SJSA1 (cell line): ENCODE data around the gene SRF. TPM values are rescaled to one million over a fixed set of nuclear protein-coding genes. Genes with fewer than 3 reads are reported as not detected.
A peak's percentile ranks its signal among the peaks of the same experiment; 100 is the strongest.
"Not testable (repeated sequence)": the region's sequence is repeated elsewhere in the genome, so short reads cannot be mapped to it uniquely, and the experiment has no call there.

Experiments
- DNase-seq, 2 experiments: peaks; one replicate each; pipeline ENCODE4 v3.0.0-alpha.2; 2015 to 2020; ENCODE audit warnings: low spot score in 2 of 2, low read depth in 1 of 2
- H3K27ac ChIP-seq: fragments of 250-450 bp; sonication (Bioruptor Pico); 2 replicates; pipeline ENCODE4 v1.5.1; 2020; ENCODE audit warnings: mild to moderate bottlenecking, moderate library complexity
- H3K27me3 ChIP-seq: fragments of 250-450 bp; sonication (Bioruptor Pico); replicated peaks from 2 replicates; pipeline ENCODE4 v1.5.1; 2020; ENCODE audit warnings: mild to moderate bottlenecking, moderate library complexity
- H3K36me3 ChIP-seq: fragments of 250-450 bp; sonication (Bioruptor Pico); 2 replicates; pipeline ENCODE4 v1.5.1; 2020; ENCODE audit warnings: mild to moderate bottlenecking
- H3K4me1 ChIP-seq: fragments of 250-450 bp; sonication (Bioruptor Pico); replicated peaks from 2 replicates; pipeline ENCODE4 v1.6.1; 2021; ENCODE audit warnings: mild to moderate bottlenecking
- H3K4me3 ChIP-seq: fragments of 250-450 bp; sonication (Bioruptor Pico); 2 replicates; pipeline ENCODE4 v1.5.1; 2020; ENCODE audit warnings: mild to moderate bottlenecking
- H3K9me3 ChIP-seq: fragments of 250-450 bp; sonication (Bioruptor Pico); replicated peaks from 2 replicates; pipeline ENCODE4 v1.5.1; 2020; ENCODE audit warnings: mild to moderate bottlenecking
- total RNA-seq: library from RNA; depleted of rRNA; stranded (reverse); fragments of >200 nt; shearing (Covaris generic); gene quantifications from 2 replicates; pipeline ENCODE4 v1.2.3, GENCODE V29; 2014; rRNA removed

SRF gene
- 37.8 and 47.8 TPM in 2 replicates for total RNA-seq

DNA sequence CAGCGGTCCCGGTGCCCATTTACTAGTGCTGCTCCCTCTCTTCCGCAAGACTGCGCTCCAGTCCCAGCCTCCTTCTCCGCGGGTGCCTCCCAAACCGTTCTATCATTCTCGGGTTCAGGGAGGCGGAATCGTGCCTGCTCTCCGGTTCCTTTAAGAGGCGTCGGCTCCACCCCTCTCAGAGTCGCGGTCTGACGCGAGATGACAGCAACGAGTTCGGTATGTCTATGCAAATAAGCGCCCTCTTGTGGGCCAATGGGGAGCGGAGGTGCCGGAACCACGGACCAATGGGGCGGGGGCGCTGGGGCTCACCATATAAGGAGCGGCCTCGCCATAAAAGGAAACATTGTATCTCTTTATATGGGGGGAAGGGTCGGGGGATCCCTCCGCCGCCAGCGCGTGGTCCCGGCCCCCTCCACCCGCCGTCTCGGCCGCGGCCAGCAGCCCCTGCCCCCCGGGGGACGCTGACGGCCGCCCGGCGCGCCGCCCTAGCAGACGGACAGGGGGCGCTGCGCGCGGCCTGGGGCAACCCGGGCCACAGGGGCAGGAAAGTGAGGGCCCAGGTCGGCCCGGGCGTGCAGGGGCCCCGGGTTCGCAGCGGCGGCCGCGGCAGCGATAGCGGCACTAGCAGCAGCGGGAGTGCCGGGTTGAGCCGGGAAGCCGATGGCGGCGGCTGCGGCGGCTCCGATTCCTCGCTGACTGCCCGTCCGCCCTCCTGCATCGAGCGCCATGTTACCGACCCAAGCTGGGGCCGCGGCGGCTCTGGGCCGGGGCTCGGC lies at the start of gene SRF:
Gene SRF (plus strand): TSS at position 339 of the 776 bp plus-strand sequence. CDS start 388 bp downstream, at position 727.
- Histone ChIP-seq H3K27ac (peak within 1 kb of the TSS; percentile 62), H3K27me3 (no peaks in the 10 kb centered on the region), H3K4me1 (peaks cover 31% of the 10 kb centered on the region), H3K4me3 (peak within 1 kb of the TSS; percentile 96), H3K9me3 (no peaks in the 10 kb centered on the region), H3K36me3 (peaks cover 33% of the 10 kb centered on the region)
- peak; percentile 99 for DNase-seq

DNA sequence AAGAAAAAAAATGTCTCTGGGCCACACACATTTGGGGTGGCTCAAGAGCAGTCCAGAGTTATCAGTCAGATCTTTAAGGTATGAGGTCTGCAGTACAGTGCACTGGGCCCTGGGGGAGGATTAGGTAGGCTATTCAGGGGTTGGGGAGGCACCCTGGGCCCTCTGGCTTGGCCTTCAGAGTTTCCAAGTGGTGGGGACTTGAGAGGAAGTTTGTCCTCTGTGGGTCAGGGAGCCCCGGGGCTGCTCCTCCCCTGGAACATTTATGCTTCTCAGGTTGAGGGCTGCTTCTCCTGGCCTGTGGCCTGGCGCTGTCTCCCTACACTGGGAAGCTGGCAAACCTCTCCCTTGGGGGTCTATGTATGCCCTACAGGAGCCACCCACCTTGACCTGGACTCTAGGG lies 48.9 kb upstream of the SRF start:
- H3K36me3 ChIP-seq = no peaks in the 10 kb centered on the region
- no peak overlapping the region for H3K4me3 ChIP-seq
- H3K27me3 ChIP-seq = no peaks in the 10 kb centered on the region
- H3K9me3 ChIP-seq = no peaks in the 10 kb centered on the region
- H3K27ac ChIP-seq = peak overlapping the region; percentile 79; the same call in 1 of the 2 replicates
- no peak for DNase-seq
- peaks cover 40% of the 10 kb centered on the region for H3K4me1 ChIP-seq

DNA sequence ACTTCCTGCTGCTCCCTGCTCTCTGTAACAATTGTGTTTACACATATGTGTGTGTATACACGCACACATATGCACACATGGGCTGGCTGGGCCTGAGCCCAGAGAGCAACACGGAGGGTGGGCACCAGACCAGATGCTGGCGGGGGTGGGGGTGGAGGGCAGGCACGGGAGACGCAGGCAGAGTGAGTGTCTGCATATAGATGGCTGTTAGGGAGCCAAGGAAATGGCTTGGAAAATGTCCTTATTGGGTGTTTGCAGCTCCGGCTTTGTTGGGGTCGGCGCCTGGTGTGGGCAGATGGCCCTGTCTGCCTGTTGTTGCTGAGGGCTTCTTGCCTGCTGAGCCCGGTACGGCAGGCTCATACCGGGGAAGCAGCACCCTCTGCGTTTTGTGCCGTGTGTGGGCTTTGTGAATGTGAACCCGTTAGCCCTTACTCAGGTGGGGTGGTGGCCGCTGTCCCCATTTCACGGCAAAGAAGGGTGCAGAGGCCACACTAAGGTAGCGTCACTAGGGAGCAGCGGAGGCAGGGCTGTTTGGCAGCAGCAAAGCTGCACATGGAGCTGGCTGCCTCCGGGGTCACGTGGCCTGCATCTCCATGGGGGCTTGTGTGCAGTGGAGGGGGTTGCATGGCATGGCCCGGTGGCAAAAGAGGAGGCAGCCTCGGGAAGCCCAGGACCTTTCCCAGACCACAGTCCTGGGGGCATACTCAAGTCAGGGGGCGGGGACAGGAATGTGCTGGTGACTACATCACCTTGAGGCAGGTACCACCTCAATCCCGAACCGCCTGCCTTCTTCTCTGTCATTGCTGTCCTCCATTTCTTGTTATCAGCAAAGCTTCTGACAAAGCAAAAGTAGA lies 47.4 kb upstream of the SRF start:
- H3K27ac ChIP-seq = peak overlapping the region; percentile 40; the same call in 1 of the 2 replicates
- H3K9me3 ChIP-seq = no peaks in the 10 kb centered on the region
- no peak for DNase-seq
- H3K4me3 ChIP-seq = no peak overlapping the region
- H3K4me1 ChIP-seq = peaks cover 40% of the 10 kb centered on the region
- no peaks in the 10 kb centered on the region for H3K27me3 ChIP-seq
- no peaks in the 10 kb centered on the region for H3K36me3 ChIP-seq

DNA sequence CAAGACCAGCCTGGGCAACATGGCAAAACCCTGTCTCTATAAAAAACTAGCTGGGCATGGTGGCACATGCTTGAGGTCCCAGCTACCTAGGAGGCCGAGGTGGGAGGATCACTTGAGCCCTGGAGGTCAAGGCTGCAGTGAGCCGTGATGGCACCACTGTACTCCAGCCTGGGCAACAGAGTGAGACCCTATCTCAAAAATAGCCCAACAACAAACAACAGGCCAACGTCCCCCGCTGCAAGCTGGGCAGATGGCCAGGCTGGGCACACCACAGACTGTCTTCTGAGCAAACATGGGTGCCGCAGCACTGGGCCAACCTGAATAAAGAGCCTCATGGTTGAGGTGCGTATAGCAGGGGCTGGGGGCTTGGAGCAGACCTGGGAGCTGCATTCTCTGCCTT lies 46.6 kb upstream of the SRF start:
- Histone ChIP-seq H3K27ac (no peak overlapping the region), H3K27me3 (no peaks in the 10 kb centered on the region), H3K4me1 (peaks cover 40% of the 10 kb centered on the region), H3K36me3 (no peaks in the 10 kb centered on the region), H3K4me3 (no peak overlapping the region), H3K9me3 (no peaks in the 10 kb centered on the region)
- no peak for DNase-seq

DNA sequence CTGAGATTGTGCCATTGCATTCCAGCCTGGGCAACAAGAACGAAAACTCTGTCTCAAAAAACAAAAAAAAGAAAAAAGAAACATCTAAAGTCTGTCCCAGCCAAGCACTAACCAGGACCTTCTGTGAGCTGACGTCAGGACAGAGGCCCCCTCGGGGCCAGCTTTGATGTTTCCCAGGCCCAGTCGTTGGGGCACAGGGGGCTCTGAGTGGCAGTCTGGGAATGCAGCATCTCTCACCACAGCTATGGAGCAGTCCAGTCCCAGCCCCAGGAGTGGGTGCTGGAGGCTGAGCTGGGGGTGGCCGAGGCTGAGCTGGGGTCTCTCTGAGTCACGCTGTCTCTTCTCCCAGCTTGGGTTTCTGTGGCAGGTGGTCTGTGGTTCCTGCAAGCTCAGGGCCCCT lies 46.0 kb upstream of the SRF start:
- Histone ChIP-seq H3K27me3 (no peaks in the 10 kb centered on the region), H3K4me1 (peaks cover 40% of the 10 kb centered on the region), H3K27ac (no peak overlapping the region), H3K4me3 (no peak overlapping the region), H3K9me3 (no peaks in the 10 kb centered on the region), H3K36me3 (peaks cover under 1% of the 10 kb centered on the region; the same call in 1 of the 2 replicates)
- no peak for DNase-seq

DNA sequence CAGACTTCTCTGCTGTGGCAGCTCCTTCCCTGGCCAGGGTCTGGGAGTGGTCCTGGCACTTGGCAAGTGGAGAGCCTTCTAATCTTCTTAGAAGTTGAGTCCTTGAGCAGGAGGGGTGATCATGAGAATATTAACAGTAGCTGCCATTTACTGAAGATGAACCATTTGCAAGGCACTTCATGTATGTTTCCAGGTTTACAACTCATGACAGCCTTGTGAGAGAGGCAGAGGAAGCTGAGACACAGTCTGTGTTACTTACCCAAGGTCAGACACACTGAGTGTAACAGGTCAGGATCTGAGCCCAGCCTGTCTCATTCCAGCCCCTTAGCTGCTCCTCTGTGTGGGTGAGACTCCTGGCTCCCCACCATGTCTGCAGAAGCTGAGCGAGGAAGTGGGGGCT lies 45.5 kb upstream of the SRF start:
- Histone ChIP-seq H3K4me3 (no peak overlapping the region), H3K27ac (no peak overlapping the region), H3K36me3 (peaks cover 5% of the 10 kb centered on the region), H3K9me3 (no peaks in the 10 kb centered on the region), H3K27me3 (no peaks in the 10 kb centered on the region), H3K4me1 (peaks cover 35% of the 10 kb centered on the region)
- no peak for DNase-seq

DNA sequence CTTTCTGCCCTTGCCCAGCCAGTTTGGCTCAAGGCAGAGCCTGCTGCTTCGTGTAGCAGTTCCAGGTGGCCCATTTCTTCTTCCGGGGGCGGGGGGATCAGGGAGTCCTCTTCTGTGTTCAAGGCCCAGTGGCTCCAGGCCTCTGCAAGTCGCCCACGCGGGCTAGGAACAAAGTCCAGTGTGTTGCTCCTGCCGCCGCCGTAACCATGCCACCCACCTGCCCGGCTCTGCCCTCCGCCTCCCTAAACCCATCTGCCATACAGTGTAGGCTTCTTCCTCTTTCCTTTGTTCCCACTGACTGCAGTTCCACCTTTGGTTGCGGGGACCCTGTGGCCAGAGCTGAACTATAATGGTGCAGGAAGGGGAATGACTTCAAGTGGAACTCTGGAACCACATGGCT lies 43.9 kb upstream of the SRF start:
- no peak overlapping the region for H3K4me3 ChIP-seq
- H3K4me1 ChIP-seq = peaks cover 19% of the 10 kb centered on the region
- no peaks in the 10 kb centered on the region for H3K9me3 ChIP-seq
- peaks cover 17% of the 10 kb centered on the region for H3K36me3 ChIP-seq
- DNase-seq = no peak
- no peak overlapping the region for H3K27ac ChIP-seq
- no peaks in the 10 kb centered on the region for H3K27me3 ChIP-seq

DNA sequence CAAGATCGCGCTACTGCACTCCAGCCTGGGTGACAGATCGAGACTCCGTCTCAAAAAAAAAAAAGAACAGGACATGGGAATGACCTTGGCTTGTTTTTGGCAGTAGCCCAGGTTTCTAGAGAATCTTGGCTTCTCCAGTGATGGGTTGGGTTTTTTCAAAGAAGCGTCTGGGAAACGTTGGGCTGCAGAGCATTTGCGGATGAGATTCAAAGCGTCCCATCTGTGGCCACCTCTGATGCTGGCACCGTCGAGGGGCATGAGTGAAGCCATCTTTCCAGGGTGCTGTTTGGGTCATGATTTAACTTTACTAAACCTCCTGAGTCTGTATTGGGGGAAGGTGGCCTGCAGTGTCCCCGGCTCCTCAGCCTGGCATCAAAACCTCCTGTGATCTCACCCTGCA lies 43.2 kb upstream of the SRF start:
- H3K27ac ChIP-seq = no peak overlapping the region
- no peaks in the 10 kb centered on the region for H3K9me3 ChIP-seq
- no peak overlapping the region for H3K4me3 ChIP-seq
- H3K36me3 ChIP-seq = peaks cover 23% of the 10 kb centered on the region
- no peaks in the 10 kb centered on the region for H3K27me3 ChIP-seq
- H3K4me1 ChIP-seq = peaks cover 12% of the 10 kb centered on the region
- DNase-seq = no peak

DNA sequence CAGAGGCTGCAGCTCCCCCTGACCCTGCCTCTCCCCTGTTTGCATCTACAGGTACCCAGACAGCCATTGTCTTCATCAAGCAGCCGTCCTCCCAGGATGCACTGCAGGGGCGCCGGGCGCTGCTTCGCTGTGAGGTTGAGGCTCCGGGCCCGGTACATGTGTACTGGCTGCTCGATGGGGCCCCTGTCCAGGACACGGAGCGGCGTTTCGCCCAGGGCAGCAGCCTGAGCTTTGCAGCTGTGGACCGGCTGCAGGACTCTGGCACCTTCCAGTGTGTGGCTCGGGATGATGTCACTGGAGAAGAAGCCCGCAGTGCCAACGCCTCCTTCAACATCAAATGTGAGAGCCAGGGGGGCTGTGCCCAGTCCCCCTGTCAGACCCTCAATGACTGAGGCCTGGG lies 42.1 kb upstream of the SRF start:
- Histone ChIP-seq H3K36me3 (peaks cover 23% of the 10 kb centered on the region), H3K9me3 (no peaks in the 10 kb centered on the region), H3K27me3 (no peaks in the 10 kb centered on the region), H3K4me1 (peaks cover 7% of the 10 kb centered on the region; the same call in 1 of the 2 replicates), H3K27ac (no peak overlapping the region), H3K4me3 (no peak overlapping the region)
- DNase-seq = no peak

DNA sequence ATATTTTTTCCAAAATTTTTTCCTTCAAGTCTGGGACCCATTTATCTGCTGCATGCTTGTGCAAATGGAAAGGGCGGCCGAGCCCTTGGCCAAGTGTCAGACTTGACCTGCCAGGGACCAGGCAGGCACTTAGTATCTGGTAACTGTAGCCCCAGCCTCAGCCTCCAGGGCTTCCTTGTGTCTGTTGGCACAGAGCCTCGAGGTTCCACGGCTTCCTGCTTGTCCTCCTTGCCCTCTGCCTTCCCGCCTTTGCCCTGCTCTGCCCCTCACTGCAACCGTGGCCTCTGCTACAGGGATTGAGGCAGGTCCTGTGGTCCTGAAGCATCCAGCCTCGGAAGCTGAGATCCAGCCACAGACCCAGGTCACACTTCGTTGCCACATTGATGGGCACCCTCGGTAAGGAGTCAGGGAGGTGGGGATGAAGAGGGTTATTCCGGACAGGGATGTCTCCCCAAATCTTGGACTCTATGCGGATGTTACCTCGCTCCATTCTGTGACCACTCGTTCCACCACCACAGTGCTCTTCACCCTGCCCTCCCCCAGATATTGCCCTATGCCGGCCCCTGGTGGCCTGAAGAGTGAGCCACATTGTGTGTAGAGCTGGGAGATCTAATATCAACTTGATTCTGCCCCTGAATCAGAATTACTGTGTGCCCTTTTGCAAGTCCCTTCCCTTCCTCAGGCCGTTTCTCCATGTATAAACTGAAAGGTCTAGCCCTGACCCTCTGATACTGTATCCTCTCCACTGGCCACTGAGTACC lies 41.5 kb upstream of the SRF start:
- peaks cover 23% of the 10 kb centered on the region for H3K36me3 ChIP-seq
- DNase-seq = peak in 1 of 2 experiments; percentile 16

DNA sequence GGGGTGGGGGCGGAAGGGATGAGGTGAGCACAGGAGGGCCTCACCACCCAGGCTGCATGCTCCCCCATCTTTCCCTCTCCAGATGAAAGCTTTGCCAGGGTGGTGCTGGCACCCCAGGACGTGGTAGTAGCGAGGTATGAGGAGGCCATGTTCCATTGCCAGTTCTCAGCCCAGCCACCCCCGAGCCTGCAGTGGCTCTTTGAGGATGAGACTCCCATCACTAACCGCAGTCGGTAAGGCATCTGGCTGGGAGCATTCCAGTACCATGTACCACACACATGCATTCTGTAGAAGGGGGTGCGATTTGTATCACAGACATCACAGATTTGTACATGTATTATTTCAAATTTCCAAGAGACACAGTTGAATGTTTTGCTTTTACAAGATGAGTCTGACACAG lies 40.6 kb upstream of the SRF start:
- no peaks in the 10 kb centered on the region for H3K9me3 ChIP-seq

More for the DNA sequence above, 41.5 kb upstream of the SRF start:
- no peaks in the 10 kb centered on the region for H3K9me3 ChIP-seq
- H3K27ac ChIP-seq = no peak overlapping the region
- no peaks in the 10 kb centered on the region for H3K27me3 ChIP-seq
- H3K4me1 ChIP-seq = peaks cover 7% of the 10 kb centered on the region; the same call in 1 of the 2 replicates
- H3K4me3 ChIP-seq = no peak overlapping the region

DNA sequence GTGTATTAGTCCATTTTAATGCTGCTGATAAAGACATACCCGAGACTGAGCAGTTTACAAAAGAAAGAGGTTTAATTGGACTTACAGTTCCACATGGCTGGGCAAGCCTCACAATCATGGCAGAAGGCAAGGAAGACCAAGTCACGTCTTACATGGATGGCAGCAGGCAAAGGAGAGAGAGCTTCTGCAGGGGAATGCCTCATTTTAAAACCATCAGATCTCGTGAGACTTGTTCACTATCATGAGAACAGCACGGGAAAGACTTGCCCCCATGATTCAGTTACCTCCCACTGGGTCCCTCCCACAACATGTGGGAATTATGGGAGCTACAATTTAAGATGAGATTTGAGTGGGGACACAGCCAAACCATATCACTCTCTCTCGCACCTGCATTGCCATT lies 39.7 kb upstream of the SRF start:
- not testable (repeated sequence) for H3K9me3 ChIP-seq, DNase-seq, H3K27me3 ChIP-seq, H3K4me3 ChIP-seq, H3K27ac ChIP-seq, H3K4me1 ChIP-seq
- peaks cover 23% of the 10 kb centered on the region for H3K36me3 ChIP-seq

More for the DNA sequence above, 40.6 kb upstream of the SRF start:
- H3K36me3 ChIP-seq = peaks cover 23% of the 10 kb centered on the region
- H3K4me1 ChIP-seq = peaks cover 4% of the 10 kb centered on the region; the same call in 1 of the 2 replicates
- no peak overlapping the region for H3K27ac ChIP-seq
- H3K27me3 ChIP-seq = no peaks in the 10 kb centered on the region
- DNase-seq = no peak
- H3K4me3 ChIP-seq = no peak overlapping the region

DNA sequence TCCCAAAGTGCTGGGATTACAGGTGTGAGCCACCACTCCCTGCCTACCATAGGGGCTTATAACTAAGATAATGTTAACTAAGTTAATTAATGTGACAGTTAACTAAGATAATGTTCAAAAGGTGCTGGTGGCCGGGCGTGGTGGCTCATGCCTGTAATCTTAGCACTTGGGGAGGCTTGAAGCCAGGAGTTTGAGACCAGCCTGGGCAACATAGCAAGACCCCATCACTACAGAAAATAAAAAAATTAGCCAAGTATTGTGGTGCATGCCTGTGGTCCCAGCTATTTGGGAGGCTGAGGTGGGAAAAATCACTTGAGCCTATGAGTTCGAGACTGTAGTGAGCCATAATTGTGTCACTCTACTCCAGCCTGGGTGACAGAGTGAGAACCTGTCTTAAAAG lies 32.8 kb upstream of the SRF start:
- no peak overlapping the region for H3K27ac ChIP-seq
- H3K4me1 ChIP-seq = peaks cover 4% of the 10 kb centered on the region
- peaks cover 8% of the 10 kb centered on the region for H3K36me3 ChIP-seq
- H3K9me3 ChIP-seq = no peaks in the 10 kb centered on the region
- no peak overlapping the region for H3K4me3 ChIP-seq
- no peaks in the 10 kb centered on the region for H3K27me3 ChIP-seq
- DNase-seq = no peak
